Activated CD4-positive, alpha-beta T cell treated with anti-CD3 and anti-CD28 coated beads, Interleukin-2, amount 50 U/mL, for 48 hours (primary cell): ENCODE data around the gene IFIT1.
"Not testable (repeated sequence)": the region's sequence is repeated elsewhere in the genome, so short reads cannot be mapped to it uniquely, and the experiment has no call there.

ENCODE experiments used
- DNase-seq, 2 experiments: peaks; one replicate each; pipeline ENCODE4 v3.0.0-alpha.2; 2020

The IFIT1 gene

DNA sequence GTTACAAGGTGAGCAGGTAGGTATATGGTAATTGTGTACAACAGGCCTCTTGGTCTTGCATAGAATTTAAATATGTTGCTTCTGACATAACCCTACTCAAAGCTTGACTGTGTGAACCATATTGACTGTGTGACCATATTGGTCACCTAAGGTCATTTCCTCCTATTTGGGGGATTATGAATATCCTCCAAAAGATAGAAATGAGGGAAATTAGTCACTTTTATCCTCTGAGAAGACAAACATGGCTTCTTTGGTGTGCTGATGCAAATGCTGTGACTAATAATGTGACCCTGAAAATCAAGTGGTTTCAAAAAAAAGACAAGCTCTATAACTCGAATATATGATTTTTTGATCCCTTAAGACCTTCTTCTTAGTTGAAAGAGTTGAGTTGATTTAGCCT, 49.9 kb downstream of the IFIT1 start:
- DNase-seq = no peak

DNA sequence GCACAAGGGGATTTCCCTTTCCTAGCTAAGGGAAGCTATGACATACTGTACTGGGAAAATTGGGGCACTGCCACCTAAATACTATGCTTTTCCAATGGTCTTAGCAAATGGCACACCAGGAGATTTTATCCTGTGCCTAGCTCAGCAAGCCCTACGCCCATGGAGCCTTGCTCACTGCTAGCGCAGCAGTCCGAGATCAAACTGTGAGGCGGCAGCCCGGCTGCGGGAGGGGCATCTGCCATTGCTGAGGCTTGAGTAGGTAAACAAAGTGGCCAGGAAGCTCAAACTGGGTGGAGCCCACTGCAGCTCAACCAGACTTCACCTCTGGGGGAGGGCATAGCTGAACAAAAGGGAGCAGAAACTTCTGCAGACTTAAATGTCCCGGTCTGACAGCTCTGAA, 52.4 kb downstream of the IFIT1 start:
- DNase-seq = not testable (repeated sequence)

DNA sequence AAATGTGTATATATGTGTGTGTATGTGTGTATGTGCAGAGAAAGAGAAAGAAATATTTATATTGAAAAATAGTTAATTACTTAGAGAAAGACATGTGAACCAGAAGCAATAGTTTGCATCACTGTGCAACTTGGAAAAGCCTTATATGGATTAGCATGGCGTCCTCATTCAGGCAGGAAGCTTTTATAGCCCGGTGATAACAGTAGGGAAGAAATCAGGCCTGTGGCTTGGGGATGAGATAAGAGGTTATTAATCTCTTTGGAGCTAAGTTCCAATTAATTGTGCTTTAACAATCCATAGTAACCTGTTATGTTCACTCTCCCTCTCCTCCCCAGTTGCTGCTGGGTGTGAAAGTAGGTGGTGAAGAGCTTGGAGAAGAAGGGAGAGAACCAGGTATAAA, 58.5 kb downstream of the IFIT1 start:
- no peak for DNase-seq

DNA sequence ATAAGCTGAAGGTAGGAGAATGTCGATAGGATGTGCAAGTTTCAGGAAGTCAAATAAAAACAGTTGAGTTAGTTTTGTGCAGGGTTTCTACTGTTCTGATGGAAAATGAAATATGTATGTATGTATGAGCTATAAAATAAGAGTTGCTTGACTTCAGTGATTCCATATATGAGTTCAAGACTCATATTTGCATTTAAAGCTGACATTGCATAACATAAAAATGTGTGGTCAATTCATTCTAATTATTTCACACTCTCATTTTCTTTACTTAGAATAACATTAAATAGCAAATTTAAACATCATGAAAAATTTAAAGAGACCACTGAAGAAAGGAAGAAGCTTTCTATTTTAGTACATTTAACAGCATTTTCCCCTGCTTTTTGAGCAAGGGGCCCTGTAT, 59.8 kb downstream of the IFIT1 start:
- DNase-seq = no peak

DNA sequence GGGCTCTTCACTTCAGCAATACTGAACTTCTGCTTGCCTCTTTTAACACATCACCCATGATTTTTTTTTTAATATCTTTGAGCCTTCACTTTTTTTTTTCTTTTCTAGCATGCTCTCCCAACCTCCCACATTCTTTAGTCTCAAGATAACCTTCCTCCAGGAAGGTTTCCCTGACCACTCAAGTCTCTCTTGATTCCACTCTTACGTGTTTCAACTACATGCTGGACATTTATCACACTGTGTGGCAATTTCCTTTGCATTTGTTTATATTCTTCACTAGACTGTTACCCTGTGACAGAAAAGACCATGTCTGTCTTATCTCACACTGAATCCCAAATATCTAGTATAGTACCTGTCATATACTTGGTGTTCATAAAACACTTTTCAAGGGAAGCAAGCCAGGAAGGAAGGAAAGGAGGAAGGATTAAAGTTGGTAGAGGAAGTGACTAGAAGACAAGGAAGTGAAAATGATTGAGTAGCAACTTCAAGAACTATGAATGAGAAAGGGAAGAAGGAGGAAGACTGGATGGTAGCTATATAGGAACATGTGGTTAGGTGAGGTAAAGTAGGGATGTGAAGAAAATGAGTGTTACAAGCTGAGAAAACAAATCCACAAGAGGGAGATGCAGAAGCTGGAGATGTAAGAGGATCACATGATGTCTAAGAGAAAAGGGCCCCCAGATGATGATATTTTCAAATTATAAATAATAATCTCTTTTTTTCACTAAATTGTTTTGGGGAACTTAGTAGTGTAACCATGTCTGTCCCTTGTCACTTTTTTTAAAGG, 62.3 kb downstream of the IFIT1 start:
- DNase-seq = no peak
